HepG2 (cell line): ENCODE data around the gene TFEB. TPM values are rescaled to one million over a fixed set of nuclear protein-coding genes. Genes with fewer than 3 reads are reported as not detected.

Experiments
- GATAD1 ChIP-seq: IDR thresholded peaks from 2 replicates; pipeline ENCODE4 v1.6.1; 2016; ENCODE audit warnings: missing genetic modification reagents, missing compliant biosample characterization
- GATAD2A ChIP-seq: IDR thresholded peaks from 2 replicates; pipeline ENCODE4 v1.6.1; 2016
- HIVEP1 ChIP-seq: sonication (generic); formaldehyde crosslinking; IDR thresholded peaks from 2 replicates; pipeline ENCODE4 v1.4.0; 2020; ENCODE audit warnings: mild to moderate bottlenecking, missing genetic modification reagents
- HMGXB4 ChIP-seq, 2 experiments: sonication (generic) in 1 of 2; formaldehyde crosslinking in 1 of 2; IDR thresholded peaks; 2 replicates each; pipeline versions ENCODE4 v1.4.0 to v1.6.1; 2018 to 2020; ENCODE audit warnings: missing genetic modification reagents in 2 of 2, borderline replicate concordance in 1 of 2, low read depth in 1 of 2, mild to moderate bottlenecking in 1 of 2, missing biosample characterization in 1 of 2
- NFYB ChIP-seq: sonication (generic); formaldehyde crosslinking; IDR thresholded peaks from 2 replicates; pipeline ENCODE4 v1.4.0; 2020; ENCODE audit warnings: missing genetic modification reagents
- PITX1 ChIP-seq: sonication (generic); formaldehyde crosslinking; IDR thresholded peaks from 2 replicates; pipeline ENCODE4 v1.5.1; 2020; ENCODE audit warnings: mild to moderate bottlenecking, missing genetic modification reagents
- SNRNP70 ChIP-seq: fragments of 200-400 bp; formaldehyde crosslinking; IDR thresholded peaks from 2 replicates; pipeline ENCODE4 v1.6.1; 2017; ENCODE audit warnings: mild to moderate bottlenecking, low read depth, low read length, moderate library complexity
- TBX3 ChIP-seq: fragments of 450-650 bp; IDR thresholded peaks from 2 replicates; pipeline ENCODE4 v1.6.1; 2017; ENCODE audit warnings: antibody characterized with exemption, mild to moderate bottlenecking, inconsistent platforms, borderline replicate concordance
- ZFAT ChIP-seq: sonication (generic); formaldehyde crosslinking; conservative IDR thresholded peaks from 2 replicates; pipeline ENCODE4 v1.8.1; 2023; ENCODE audit warnings: missing genetic modification reagents, inconsistent platforms
- ZMYM2 ChIP-seq: sonication (generic); formaldehyde crosslinking; IDR thresholded peaks from 2 replicates; pipeline ENCODE4 v1.8.0; 2022; ENCODE audit warnings: mild to moderate bottlenecking, missing genetic modification reagents
- ZNF343 ChIP-seq: sonication (generic); formaldehyde crosslinking; IDR thresholded peaks from 2 replicates; pipeline ENCODE4 v1.4.0; 2020; ENCODE audit warnings: mild to moderate bottlenecking, missing genetic modification reagents
- ZNF431 ChIP-seq: sonication (generic); formaldehyde crosslinking; IDR thresholded peaks from 2 replicates; pipeline ENCODE4 v1.9.0; 2022; ENCODE audit warnings: missing genetic modification reagents, low read depth, mild to moderate bottlenecking, borderline replicate concordance
- ZNF564 ChIP-seq: sonication (generic); formaldehyde crosslinking; IDR thresholded peaks from 2 replicates; pipeline ENCODE4 v1.8.1; 2023; ENCODE audit warnings: mild to moderate bottlenecking, missing genetic modification reagents
- ZNF598 ChIP-seq: sonication (generic); formaldehyde crosslinking; IDR thresholded peaks from 2 replicates; pipeline ENCODE4 v1.5.1; 2020; ENCODE audit warnings: mild to moderate bottlenecking, missing genetic modification reagents, borderline replicate concordance
- ZNF773 ChIP-seq: sonication (generic); formaldehyde crosslinking; IDR thresholded peaks from 2 replicates; pipeline ENCODE4 v1.4.0; 2020; ENCODE audit warnings: missing genetic modification reagents, borderline replicate concordance
- polyA plus RNA-seq, 8 experiments: library from polyadenylated mRNA; depleted of rRNA in 3 of 8; stranded (reverse) in 7 of 8; unstranded in 1 of 8; fragments of >200 nt; fragmentation: Illumina TruSeq in 4 of 8; extraction: Trizol in 4 of 8; gene quantifications; 2 replicates each; pipeline versions ENCODE4 v1.2.1 to v1.2.3, GENCODE V29; 2011 to 2016; ENCODE audit warnings: low read depth in 4 of 8, missing spikeins in 1 of 8, mixed read lengths in 1 of 8; ENCODE audit not compliant: insufficient read depth in 1 of 8
- total RNA-seq, 5 experiments: library from RNA; depleted of rRNA; stranded (reverse); fragments of >200 nt; fragmentation: Illumina TruSeq; extraction: Trizol; gene quantifications; 2 replicates each; pipeline ENCODE4 v1.2.3, GENCODE V29; 2016; ENCODE audit warnings: low read depth in 1 of 5
- TF ChIP-seq, protein P1 (sequence below): sonication (generic); formaldehyde crosslinking; IDR thresholded peaks from 2 replicates; pipeline ENCODE4 v1.4.0; 2020; ENCODE audit warnings: missing genetic modification reagents, mild to moderate bottlenecking, borderline replicate concordance
- TF ChIP-seq, protein P2 (sequence below): sonication (generic); formaldehyde crosslinking; IDR thresholded peaks from 2 replicates; pipeline ENCODE4 v1.5.0; 2020; ENCODE audit warnings: missing genetic modification reagents
- TF ChIP-seq, protein P3 (sequence below): sonication (generic); formaldehyde crosslinking; IDR thresholded peaks from 2 replicates; pipeline ENCODE4 v1.4.0; 2020; ENCODE audit warnings: missing genetic modification reagents

The TFEB gene
- total and polyA plus RNA-seq, 2 of the 13 experiments (the other 11 are each of a cell fraction or from before 2014, with no cell fraction given): 13.3 to 18.7 TPM

DNA sequence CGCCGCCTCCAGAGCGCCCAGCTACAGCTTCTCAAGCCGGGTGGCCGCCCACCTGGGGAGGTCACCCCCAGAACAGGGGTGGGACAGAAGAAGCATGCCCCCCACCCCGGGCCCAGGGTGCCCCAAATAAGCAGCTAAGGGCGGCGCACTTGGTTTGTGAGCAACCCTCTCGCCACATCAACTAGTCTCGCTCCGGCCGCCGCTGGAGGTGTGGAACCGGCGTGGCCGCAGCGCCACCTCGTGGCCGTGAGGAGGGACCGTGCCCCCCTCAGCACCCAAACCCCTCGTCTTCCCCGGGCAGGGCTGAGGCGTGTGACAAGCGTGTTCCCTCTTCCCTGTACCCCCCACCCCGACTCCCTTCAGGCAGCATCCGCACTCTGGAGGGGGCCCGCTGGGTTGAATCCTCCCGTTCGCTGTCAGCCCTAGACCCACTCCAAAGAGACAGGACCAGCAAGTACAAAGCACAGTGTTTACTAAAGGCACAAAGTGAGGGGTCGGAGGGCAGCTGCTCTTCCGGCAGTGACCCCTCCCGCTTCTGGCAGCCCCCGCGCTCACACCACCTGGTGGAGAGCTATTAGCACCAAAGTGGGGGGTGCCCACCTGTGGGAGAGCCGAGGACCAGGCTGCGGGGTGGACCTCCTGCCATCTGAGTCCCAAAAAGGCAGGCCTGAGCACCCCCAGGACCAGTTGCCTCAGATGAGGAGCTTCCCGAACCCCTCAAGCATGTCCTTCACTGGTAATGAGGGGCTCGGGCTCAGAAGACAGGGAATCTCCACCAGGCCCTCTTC, 51.7 kb downstream of the TFEB start (continued):
- TF ChIP-seq, protein P1, sequence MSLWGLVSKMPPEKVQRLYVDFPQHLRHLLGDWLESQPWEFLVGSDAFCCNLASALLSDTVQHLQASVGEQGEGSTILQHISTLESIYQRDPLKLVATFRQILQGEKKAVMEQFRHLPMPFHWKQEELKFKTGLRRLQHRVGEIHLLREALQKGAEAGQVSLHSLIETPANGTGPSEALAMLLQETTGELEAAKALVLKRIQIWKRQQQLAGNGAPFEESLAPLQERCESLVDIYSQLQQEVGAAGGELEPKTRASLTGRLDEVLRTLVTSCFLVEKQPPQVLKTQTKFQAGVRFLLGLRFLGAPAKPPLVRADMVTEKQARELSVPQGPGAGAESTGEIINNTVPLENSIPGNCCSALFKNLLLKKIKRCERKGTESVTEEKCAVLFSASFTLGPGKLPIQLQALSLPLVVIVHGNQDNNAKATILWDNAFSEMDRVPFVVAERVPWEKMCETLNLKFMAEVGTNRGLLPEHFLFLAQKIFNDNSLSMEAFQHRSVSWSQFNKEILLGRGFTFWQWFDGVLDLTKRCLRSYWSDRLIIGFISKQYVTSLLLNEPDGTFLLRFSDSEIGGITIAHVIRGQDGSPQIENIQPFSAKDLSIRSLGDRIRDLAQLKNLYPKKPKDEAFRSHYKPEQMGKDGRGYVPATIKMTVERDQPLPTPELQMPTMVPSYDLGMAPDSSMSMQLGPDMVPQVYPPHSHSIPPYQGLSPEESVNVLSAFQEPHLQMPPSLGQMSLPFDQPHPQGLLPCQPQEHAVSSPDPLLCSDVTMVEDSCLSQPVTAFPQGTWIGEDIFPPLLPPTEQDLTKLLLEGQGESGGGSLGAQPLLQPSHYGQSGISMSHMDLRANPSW (CRISPR knock-in tag): no peak
- no peak for TF ChIP-seq ZFAT
- no peak for TF ChIP-seq ZMYM2 (CRISPR knock-in tag)
- 0 out of 2 replicates have a peak, but pooled peaks have one; percentile 61 for TF ChIP-seq ZNF564 (CRISPR knock-in tag)
- no peak for TF ChIP-seq SNRNP70
- TF ChIP-seq, protein P2, sequence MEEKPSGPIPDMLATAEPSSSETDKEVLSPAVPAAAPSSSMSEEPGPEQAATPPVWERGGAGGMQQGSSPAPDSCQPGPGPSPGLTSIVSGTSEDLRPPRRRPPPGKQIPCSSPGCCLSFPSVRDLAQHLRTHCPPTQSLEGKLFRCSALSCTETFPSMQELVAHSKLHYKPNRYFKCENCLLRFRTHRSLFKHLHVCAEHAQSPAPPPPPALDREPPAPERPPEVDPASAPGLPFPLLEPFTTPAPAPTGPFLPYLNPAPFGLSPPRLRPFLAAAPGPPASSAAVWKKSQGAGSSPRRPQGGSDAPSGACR (CRISPR knock-in tag): peak; percentile 59; the same call in 1 of the 2 replicates
- TF ChIP-seq GATAD2A (CRISPR knock-in tag): 0 out of 2 replicates have a peak, but pooled peaks have one; percentile 39
- no peak for TF ChIP-seq ZNF598 (CRISPR knock-in tag)
- no peak for TF ChIP-seq PITX1
- 0 out of 2 replicates have a peak, but pooled peaks have one; percentile 12 for TF ChIP-seq NFYB (CRISPR knock-in tag)
- peak; percentile 92 to 93 for TF ChIP-seq HMGXB4 (CRISPR knock-in tag; IDR thresholded peaks at IDR 0.05; ENCODE audit: borderline replicate concordance in 1 of 2, low read depth in 1 of 2)
- TF ChIP-seq HIVEP1 (CRISPR knock-in tag): peak; percentile 34; the same call in 1 of the 2 replicates
- no peak for TF ChIP-seq ZNF773
- TF ChIP-seq ZNF431: no peak
- TF ChIP-seq TBX3: no peak
- TF ChIP-seq ZNF343: no peak
- TF ChIP-seq GATAD1: peak; percentile 65
- TF ChIP-seq, protein P3, sequence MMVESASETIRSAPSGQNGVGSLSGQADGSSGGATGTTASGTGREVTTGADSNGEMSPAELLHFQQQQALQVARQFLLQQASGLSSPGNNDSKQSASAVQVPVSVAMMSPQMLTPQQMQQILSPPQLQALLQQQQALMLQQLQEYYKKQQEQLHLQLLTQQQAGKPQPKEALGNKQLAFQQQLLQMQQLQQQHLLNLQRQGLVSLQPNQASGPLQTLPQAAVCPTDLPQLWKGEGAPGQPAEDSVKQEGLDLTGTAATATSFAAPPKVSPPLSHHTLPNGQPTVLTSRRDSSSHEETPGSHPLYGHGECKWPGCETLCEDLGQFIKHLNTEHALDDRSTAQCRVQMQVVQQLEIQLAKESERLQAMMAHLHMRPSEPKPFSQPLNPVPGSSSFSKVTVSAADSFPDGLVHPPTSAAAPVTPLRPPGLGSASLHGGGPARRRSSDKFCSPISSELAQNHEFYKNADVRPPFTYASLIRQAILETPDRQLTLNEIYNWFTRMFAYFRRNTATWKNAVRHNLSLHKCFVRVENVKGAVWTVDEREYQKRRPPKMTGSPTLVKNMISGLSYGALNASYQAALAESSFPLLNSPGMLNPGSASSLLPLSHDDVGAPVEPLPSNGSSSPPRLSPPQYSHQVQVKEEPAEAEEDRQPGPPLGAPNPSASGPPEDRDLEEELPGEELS (CRISPR knock-in tag): no peak
